BJ (cell line): Measurements from ENCODE around the gene ADGRV1. TPM values are rescaled to one million over a fixed set of nuclear protein-coding genes. Genes with fewer than 3 reads are reported as not detected.

Source experiments
- CTCF ChIA-PET: fragments of 350-600 bp; formaldehyde crosslinking; extraction: SDS; loops from one replicate; lab custom pipeline; 2021; ENCODE audit warnings: antibody characterized with exemption, inconsistent platforms; lab: Yijun Ruan, JAX
- POLR2A ChIA-PET: fragments of 300-600 bp; sonication (Branson Sonifier 250); formaldehyde crosslinking; extraction: SDS; loops from one replicate; lab custom pipeline; 2021; ENCODE audit warnings: antibody characterized with exemption; lab: Charles Lee
- DNase-seq: peaks from one replicate; pipeline ENCODE4 v3.0.0-alpha.2; 2011; ENCODE audit warnings: low read depth
- H3K27me3 ChIP-seq: 2 replicates; pipeline ENCODE4 v1.6.0; 2011; ENCODE audit warnings: low read length; ENCODE audit not compliant: control insufficient read depth, insufficient read depth
- H3K36me3 ChIP-seq: 2 replicates; pipeline ENCODE4 v1.5.1; 2011; ENCODE audit warnings: low read length; ENCODE audit not compliant: control insufficient read depth, insufficient read depth
- H3K4me3 ChIP-seq: 2 replicates; pipeline ENCODE4 v1.5.1; 2011; ENCODE audit warnings: low read depth, mild to moderate bottlenecking, control low read depth, low read length
- polyA plus RNA-seq: library from polyadenylated mRNA; depleted of rRNA; stranded (reverse); fragments of >200 nt; gene quantifications from 2 replicates; pipeline ENCODE4 v1.2.3, GENCODE V29; 2011
- TF ChIP-seq, protein P1 (sequence below): IDR thresholded peaks from 2 replicates; pipeline ENCODE4 v1.5.1; 2011; ENCODE audit warnings: low read depth, mild to moderate bottlenecking, control low read depth, inconsistent platforms, low read length, moderate library complexity; ENCODE audit not compliant: insufficient read depth

ADGRV1 gene
- polyA plus RNA-seq, 1 experiment, result 0.15 TPM

DNA sequence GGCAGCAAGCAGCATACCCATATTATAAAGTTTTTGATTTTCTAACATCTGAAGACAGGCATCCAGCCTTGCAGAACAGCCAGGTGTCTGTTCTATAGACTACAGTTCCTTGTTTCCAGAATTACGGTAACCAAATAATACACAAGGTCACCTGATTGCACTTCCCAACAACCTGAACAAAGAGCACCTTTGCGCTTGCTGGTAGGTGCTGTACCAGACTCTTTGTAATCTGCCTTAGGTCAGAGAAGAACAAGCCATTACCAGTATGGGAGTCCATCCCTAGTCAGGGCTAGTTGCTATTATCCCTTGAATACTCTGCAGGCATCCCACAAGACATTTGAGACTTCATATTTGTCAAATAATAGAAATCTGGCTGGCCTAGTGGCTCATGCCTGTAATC lies 568.3 kb downstream of the ADGRV1 start:
- Histone ChIP-seq H3K27me3 (no peaks in the 10 kb centered on the region), H3K4me3 (no peak overlapping the region), H3K36me3 (no peaks in the 10 kb centered on the region)
- ChIA-PET POLR2A (interaction anchor here (0.5 to 0.7 kb wide), 3 partner anchors 20 to 172 kb away, joined by 3 to 6 read pairs (median 3); no protein-coding TSS in a partner anchor), CTCF (interaction anchor here (1.0 kb wide), 1 partner anchor 51 kb away, joined by 3 read pairs; no protein-coding TSS in a partner anchor)
- TF ChIP-seq, protein P1, sequence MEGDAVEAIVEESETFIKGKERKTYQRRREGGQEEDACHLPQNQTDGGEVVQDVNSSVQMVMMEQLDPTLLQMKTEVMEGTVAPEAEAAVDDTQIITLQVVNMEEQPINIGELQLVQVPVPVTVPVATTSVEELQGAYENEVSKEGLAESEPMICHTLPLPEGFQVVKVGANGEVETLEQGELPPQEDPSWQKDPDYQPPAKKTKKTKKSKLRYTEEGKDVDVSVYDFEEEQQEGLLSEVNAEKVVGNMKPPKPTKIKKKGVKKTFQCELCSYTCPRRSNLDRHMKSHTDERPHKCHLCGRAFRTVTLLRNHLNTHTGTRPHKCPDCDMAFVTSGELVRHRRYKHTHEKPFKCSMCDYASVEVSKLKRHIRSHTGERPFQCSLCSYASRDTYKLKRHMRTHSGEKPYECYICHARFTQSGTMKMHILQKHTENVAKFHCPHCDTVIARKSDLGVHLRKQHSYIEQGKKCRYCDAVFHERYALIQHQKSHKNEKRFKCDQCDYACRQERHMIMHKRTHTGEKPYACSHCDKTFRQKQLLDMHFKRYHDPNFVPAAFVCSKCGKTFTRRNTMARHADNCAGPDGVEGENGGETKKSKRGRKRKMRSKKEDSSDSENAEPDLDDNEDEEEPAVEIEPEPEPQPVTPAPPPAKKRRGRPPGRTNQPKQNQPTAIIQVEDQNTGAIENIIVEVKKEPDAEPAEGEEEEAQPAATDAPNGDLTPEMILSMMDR, result no peak
- DNase-seq, result no peak

DNA sequence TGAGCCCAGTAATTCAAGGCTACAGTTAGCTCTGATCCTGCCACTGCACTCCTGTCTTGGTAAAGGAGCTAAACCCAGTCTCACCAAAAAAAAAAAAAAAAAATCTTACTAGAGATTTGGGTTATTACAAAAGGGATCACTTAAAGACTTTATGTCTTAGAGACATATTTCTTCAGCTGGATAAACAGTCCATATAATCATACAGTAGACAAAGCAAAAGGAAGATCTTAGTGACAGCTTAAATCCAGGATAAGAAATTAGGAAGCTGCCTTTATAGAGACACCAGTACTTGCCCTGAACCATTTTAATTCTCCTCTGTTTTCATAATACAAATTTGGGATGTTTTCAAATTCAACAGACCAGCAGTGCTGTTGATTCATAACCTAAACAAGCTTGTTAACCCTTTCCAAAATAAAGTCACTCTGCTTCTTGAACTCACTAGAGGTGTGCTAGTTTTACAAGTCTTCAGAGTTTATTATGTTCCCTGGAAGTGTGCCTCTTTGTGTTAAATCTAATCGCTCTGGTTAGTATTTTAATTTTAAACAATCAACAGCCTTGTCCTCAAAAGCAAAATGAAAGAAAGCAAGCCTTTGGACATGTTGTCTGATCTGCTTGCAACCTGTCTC lies 569.0 kb downstream of the ADGRV1 start:
- TF ChIP-seq, protein P1, result no peak
- Histone ChIP-seq H3K36me3 (no peaks in the 10 kb centered on the region), H3K4me3 (no peak overlapping the region), H3K27me3 (no peaks in the 10 kb centered on the region)
- no peak for DNase-seq
- ChIA-PET CTCF (interaction anchor here (0.6 kb wide), 1 partner anchor 58 kb away, joined by 4 read pairs; no protein-coding TSS in a partner anchor), POLR2A (interaction anchor here (0.6 to 0.7 kb wide), 2 partner anchors 97 to 172 kb away, joined by 3 to 6 read pairs; no protein-coding TSS in a partner anchor)

DNA sequence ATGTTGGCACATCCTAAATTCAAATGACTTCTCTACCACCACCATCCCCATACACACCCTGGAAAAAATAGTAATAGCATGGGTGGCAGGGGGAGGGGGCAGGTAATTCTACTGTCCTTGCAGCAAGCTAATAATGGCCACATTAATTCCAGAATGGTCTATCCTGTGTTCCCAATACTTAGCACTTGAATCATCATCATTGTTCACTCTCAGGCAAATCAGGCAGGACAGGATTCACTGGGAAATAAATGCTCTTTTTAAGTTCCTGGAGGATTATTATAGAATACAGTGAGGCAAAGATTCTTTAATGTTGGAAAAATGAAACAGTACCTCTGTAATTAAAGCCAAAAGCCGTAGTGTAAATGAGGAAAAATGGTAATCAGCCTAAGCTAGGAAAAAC lies 570.0 kb downstream of the ADGRV1 start:
- DNase-seq, result no peak
- ChIA-PET POLR2A (no interaction called here), CTCF (interaction anchor here (0.7 kb wide), 1 partner anchor 167 kb away, joined by 3 read pairs; no protein-coding TSS in a partner anchor)
- Histone ChIP-seq H3K27me3 (no peaks in the 10 kb centered on the region), H3K4me3 (no peak overlapping the region), H3K36me3 (no peaks in the 10 kb centered on the region)
- TF ChIP-seq, protein P1, result no peak

DNA sequence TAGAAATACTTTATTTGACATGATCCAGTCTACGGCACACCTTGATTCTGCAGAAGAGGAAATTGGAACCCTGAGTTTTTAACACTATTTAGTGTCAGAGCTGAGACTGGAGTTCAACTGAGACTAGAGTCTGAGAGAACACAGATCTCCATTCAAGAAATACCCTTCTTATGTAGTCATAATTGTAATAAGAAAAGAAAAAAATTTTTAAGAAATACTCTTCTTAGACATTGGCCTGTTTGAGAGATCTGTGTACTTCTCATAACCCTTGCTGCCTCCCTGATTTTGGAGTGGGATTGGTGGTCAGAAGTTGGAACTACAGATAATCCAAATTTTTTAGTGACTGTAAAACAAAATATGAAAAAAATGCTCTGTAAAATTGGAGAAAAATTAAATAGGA lies 571.2 kb downstream of the ADGRV1 start:
- TF ChIP-seq, protein P1, result no peak
- CTCF ChIA-PET, result interaction anchor here (0.8 kb wide), 1 partner anchor 14 kb away, joined by 3 read pairs; no protein-coding TSS in a partner anchor
- no peaks in the 10 kb centered on the region for H3K27me3 ChIP-seq
- H3K36me3 ChIP-seq, result no peaks in the 10 kb centered on the region
- POLR2A ChIA-PET, result interaction anchor here (0.6 kb wide), 1 partner anchor 1707 kb away, joined by 4 read pairs; no protein-coding TSS in a partner anchor
- H3K4me3 ChIP-seq, result no peak overlapping the region
- peak; percentile 37 for DNase-seq

DNA sequence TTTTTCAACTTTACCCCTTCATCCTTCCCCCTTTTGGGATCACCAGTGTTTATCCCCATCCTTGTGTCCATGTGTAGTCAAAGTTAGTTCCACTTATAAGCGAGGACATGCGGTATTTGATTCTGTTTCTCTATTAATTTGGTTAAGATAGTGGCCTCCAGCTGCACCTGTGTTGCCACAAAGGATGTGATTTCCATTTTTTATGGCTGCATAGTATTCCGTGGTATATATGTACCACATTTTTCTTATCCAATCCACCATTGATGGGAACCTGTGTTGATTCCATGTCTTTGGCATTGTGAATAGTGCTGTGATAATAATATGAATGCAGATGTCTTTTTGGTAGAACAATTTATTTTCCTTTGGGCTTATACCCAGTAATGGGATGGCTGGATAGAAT lies 572.2 kb downstream of the ADGRV1 start:
- Histone ChIP-seq H3K27me3 (no peaks in the 10 kb centered on the region), H3K36me3 (no peaks in the 10 kb centered on the region), H3K4me3 (no peak overlapping the region)
- DNase-seq, result no peak
- TF ChIP-seq, protein P1, result no peak
- CTCF ChIA-PET, result interaction anchor here (0.8 kb wide), 1 partner anchor 15 kb away, joined by 3 read pairs; no protein-coding TSS in a partner anchor
- POLR2A ChIA-PET, result no interaction called here
